Stimulated activated CD8-positive, alpha-beta memory T cell treated with anti-CD3 and anti-CD28 coated beads, Interleukin-12 subunit alpha, Interleukin-12 subunit beta, amount 100 ng/mL, for 24 hours (primary cell): ENCODE measurements around the gene NFIC.
"Not testable (repeated sequence)": the region's sequence is repeated elsewhere in the genome, so short reads cannot be mapped to it uniquely, and the experiment has no call there.

ENCODE experiments used
- DNase-seq: peaks from one replicate; pipeline ENCODE4 v3.0.0-alpha.2; 2020; ENCODE audit errors: extremely low read depth

The NFIC gene

DNA sequence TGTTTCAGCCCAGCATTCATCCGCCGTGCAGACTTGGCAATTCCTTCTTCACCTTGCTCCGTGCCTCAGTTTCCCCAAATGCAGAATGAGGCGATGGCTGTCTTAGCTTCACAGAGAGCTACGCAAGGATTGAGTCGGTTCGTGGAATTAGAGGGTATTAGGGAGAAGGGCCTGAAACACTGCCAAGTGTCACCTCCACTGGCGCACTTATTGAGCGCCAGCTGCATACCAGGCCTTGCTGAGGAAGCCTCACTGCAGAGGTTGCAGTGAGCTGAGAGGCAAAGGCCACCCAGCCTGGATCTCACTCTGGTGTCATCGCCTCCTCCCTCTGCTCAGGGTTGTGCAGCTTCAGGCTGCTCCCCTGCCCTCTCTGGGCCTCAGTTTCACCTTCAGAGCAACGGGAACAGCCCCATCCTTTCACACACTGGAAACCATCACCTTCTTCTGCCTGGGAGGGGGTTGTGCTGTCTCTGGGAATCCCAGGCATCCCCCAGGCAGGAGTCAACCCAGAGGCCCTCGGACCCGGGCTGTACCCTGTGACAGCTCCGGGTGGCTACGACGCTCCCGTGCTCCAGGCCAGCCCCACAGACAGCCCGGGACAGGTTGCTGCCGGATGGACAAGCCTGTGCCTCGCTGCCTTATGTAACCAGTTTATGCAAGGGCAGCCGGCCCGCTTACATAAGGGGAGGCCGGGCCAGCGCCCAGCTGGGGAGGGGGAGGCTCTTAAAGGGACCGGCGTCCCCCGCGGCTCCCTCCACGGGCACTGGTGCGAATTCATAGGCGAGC lies 31.9 kb downstream of the NFIC start:
- DNase-seq: no peak

DNA sequence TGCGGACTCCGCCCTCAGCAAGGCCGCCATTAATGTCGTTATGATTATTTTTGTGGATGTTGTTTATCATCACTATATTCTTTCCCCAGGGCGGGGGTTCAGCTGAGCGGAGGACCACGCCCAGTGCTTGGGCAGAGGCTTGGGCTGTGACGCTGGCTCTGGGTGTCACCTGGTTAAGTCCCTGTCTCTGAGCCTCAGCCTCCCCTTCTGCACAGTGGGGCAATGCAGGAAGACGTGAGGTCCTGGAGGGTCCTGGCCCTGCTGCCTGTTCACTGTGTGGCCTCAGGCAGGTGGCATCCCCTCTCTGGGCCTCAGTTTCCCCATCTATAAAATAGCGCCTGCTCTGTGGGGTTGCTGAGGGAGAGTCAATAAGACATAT lies 32.5 kb downstream of the NFIC start:
- DNase-seq: no peak

DNA sequence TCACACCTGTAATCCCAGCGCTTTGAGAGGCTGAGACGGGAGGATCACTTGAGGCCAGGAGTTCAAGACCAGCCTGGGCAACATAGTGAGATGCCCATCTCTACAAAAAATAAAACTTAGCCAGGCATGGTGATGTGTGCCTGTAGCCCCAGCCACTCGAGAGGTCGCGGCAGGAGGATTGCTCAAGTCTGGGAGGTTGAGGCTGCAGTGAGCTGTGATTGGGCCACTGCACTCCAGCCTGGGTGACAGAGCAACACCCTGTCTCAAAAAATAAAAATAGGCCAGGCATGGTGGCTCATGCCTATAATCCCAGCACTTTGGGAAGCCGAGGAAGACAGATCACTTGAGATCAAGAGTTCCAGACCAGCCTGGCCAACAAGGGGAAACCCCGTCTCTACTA lies 32.9 kb downstream of the NFIC start:
- not testable (repeated sequence) for DNase-seq

DNA sequence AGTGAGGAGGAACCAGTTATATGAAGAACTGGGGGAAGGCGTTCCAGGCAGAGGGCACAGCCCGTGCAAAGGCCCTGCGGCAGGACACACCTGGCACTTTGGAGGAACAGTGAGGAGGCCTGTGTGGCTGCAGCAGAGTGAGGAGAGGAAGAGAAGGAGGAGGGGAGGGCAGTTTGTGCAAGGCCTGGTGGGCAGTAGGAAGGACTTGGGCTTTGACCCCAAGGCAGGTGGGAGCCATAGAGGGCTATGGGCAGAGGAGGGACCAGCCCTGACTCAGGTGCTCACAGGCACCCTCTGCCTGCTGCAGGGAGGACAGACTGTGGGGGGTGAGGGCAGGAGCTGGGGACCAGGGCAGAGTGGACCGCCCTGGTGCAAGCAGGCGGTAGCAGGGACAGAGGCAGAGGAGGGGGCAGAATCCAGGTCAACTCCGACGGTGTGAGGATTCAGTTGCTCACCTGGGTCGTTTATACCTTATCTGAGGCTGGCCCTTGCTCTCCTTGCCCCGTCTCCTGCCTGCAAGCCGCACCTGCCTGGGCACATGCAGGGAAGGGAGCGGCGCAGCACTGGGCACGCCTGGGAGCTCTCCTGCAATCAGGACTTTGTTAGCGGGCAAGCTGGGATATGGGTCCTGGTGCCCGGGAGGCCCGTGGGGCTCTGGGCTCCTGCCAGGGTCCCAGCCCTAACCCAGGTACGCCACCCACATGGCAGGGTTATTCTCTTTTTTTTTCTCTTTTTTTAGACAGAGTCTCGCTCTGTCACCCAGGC lies 34.8 kb downstream of the NFIC start:
- DNase-seq: no peak

DNA sequence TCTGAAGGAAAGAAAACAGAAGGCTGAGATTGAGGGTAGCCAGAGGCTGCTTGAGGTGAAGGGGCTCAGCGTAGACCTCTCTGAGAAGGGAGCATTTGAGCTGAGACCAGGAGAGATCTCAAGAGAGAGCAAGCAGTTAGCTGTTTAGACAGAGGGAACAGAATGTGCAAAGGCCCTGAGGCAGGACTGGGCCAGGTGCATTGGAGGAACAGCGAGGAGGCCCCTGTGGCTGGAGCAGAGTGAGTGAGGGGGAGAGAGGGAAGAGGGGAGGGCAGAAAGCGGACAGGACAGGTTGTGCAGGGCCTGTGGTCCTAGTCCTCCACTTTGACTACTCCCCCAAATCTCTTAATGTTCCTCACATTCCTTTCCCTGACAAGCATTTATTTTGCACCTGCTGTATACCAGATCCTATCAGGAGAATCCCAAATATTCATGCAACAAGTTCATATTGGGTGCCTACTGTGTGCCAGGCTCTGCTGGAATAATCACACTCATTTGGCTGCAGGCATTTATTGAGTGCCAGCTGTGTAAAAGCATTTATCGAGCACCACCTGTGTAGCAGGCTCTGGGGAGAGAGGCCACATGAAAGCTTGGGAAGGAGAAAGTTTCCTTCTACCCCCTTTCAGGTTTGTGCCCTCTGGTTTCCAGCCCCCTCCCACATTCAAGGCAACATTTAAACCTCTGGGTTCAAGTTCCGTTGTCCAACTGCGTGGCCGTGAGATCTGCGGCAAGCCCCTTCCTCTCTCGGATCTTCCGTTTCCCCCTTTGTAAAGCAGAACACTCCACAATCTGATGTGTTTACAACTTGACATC lies 36.5 kb downstream of the NFIC start:
- no peak for DNase-seq

DNA sequence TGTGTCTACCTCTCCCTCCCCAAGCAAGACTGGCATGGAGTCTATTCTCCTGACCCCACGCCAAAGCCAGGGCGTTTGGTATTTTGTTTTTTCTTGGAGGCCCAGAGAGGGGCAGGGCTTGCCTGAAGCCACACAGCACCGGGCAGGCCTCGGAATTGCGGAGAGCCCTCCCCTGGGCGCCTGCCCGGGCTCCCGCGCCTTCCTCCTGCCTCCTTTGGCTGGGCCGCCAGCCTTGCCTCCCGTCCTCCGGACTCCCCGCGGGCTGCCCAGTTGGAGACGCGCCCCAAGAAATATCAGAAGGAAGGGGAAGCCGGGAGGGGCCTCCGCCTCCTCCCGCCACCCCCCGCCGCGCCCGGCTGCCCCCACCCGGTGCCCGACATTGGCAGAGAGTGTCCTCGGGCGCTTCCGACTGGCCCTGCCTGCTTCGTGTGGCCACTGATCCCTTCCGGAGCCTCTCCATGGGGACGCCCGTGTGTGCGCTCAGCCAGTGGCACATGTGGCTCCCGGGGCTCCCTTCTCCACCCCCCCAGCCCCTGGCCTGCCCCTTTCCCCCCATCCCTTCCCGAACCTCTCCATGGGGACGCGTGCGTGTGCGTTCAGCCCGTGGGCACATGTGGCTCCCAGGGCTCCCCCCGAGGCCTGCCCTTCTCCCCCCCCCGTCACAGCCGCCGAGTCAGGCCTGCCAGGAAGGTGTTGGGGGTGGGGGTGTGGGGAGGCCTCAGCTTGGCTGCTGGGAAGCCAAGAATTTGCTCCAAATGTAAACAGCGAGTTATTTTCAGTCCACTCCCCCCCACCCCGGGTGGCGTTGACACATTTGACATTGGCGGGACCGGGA lies 37.3 kb downstream of the NFIC start:
- no peak for DNase-seq

DNA sequence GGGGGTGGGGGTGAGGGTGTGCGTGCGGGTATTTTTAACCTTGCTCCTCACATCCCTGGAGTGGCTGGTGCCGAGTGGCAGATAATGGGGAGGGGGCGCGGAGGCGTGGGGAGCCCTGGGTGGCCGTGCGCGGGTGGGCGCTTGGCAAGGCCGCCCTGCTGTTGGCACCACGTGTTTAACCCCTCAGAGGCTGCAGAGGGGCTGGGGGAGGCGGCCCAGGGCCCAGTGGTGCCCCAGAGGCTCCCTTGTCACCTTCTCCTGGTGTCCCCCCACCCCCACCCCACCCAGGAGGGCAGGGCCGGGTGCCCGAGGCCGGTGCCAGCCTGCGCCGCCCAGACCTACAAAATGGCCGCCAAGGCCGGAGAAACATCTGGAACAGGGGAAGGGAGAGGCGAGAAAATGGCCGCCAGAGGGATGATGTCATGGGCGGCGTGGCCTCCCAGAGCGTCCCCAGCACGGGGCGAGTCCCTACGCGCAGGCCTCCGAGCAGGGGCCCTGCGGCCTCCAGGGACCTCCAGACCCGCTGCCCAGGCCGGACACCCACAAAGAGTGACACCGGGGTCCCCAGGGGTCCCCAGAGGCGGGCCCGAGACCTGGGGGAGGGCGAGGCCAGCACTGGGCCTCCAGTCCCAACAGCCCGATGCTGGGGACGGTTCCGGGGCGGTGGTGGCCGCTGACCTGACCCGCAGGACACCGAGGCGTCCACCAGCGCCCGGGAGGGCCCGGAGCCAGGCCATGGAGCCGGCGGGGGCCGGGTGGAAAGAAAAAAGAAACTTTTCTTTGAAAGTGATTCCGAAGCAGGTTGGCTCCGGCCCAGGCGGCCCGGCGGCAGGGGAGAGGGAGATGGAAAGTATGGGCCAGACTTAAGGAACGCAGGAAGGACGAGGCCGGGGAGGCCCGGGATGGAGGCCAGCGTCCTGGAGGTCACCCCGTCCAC lies 38.2 kb downstream of the NFIC start:
- no peak for DNase-seq

DNA sequence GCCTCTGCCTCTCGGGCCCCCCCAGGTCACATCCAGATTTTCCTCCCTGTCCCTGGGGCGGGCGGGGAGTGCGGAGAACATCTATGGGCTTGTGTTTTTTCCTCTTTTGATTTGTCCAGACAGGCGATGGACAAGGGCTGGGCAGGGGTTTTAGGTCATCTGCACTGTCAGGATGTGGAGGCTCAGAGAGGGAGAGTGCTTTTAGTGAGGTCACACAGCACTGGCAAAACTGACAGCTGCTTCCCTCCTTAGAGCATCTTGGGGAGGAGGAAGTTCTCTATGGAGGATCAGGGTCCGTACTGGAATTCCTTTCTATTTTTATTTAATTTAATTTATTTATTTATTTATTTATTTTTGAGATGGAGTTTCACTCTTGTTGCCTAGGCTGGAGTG lies 38.9 kb downstream of the NFIC start:
- DNase-seq: no peak

DNA sequence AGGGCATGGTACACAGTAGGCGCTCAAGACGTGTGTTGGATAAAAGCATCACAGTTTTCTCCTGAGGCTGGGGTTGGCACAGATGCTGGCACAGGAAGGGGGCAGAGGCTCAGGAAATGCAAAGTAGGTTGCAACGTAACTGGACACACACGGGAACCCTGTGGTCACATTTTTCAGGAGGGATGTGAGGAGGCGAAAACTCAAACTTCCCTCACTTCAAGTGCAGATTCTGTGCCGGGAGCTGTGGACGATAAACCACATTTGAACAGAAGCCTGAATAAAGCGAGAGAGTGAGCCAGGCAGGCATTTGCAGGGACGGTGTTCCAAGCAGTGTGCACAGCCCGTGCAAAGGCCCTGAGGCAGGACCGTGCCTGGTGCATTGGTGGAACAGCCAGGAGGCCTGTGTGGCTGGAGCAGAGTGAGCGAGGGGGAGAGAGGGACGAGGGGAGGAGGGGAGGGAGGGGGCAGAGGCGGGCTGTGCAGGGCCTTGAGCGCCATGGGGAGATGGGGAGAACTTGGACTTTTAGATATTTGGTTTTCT lies 40.3 kb downstream of the NFIC start:
- no peak for DNase-seq

DNA sequence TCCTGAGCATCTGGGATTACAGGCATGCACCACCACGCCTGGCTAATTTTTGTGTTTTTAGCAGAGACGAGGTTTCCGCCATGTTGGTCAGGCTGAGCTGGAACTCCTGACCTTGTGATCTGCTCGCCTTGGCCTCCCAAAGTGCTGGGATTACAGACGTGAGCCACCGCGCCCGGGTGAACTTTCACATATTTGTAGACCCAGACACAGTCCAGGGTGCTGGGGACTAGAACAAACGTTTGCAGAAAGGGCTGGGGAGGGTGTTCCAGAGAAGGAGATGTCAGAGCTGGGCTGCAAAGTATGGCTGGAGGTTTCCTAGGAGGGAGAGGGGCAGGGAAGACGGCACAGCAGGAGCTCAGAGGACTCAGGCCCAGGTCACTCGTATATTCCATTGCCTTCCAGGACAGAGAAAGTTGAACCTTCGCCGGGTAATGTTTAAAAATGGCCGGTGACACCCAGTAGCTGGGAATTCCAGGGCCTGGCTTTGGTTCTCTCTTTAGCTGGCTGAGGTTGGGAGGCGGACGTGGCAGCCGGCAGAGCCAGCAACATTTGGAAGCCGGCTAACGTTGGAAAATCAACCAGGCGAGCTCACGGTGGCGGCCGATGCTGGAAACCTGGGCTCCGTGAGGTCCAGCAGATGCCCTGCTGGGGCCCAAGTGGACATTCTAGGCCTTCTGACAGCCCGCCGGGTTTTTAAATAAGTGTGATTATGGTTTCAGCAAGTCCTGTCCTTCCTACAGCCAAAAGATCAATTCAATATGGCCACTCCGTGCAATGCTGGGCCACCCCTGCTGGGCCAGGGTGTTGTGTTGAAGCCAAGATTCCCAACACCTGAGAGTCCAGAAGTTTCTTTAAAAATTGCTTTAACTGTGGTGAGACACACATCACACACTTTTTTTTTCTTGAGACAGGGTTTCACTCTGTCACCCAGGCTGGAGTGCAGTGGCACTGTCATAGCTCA lies 41.5 kb downstream of the NFIC start:
- no peak for DNase-seq

DNA sequence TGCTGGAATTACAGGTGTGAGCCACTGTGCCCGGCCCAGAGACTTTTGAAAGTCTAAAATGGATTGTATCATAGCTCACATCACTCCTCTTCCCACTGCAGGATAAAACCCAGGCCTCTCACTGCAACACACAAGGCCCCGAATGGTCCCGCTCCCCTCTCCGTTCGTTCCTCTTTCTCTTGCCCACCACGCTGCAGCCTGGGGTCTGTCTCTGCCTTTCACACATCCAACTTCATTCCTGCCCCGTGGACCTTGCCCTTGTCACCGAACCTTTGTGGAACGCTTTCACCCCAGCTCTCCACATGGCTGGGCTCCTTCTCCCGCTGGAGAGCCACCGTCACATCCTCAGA lies 42.6 kb downstream of the NFIC start:
- no peak for DNase-seq

DNA sequence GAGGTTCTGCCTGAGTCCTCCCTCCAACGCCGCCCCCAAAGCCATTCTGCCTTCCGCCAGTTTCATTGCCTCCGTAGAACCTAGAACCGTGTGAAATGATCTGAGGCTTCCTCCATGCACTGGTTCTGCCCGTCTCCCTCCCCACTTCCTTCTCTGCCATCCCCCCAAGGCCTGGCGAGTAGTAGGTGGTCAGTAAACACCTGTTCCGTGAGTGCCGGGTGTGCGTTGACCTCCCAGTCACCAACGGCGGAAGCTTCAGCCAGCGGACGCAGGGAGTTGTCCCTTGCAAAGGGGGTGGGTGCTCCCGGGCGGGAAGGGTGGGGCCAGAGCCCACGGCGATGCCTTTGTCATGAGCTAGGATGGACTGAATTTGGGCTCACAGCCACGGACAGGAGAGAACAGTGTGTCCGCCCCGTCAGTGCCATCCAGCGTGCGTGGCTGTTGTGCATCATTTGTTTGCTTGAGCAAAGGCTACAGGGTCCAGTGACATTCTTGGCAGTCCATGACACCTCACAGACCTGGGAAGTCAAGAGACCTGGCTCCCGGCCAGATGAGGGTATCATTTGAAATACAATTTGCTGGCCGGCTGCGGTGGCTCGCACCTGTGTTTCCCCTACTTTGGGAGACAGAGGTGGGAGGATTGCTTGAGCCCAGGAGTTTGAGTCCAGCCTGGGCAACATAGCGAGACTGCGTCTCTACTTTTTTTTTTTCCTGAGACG lies 43.1 kb downstream of the NFIC start:
- no peak for DNase-seq

DNA sequence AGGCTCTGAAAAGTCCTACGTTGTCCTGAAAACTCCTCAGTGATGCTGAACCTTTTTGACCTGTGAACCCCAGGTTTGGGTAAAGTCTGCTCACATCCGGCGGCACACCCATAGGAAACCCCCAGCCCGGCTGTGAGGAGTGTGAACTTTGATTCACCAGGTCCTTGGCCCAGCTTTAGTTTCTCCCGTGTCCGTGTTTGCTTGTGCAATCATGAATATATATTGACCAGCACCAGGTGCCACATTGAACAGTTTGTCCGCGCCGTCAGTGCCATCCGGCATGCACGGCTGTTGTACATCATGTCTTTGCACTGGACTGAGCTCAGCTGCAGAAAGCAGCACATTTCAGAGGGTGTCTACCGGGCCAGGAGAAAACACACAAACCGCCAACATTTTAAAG lies 45.3 kb downstream of the NFIC start:
- no peak for DNase-seq

DNA sequence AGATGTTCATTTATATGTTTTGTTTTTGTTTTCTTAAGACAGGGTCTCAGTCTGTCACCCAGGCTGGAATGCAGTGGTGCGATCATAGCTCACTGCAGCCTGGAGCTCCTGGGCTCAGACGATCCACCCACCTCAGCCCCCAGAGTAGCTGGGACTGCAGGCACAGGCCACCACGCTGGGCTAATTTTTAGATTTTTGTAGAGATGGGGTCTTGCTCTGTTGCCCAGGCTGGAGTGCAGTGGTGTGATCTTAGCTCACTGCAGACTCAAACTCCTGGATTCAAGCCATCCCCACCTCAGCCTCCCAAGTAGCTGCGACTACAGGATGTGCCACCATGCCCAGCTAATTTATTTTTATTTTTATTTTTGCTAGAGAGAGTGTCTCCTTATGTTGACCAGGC lies 45.7 kb downstream of the NFIC start:
- DNase-seq: no peak

DNA sequence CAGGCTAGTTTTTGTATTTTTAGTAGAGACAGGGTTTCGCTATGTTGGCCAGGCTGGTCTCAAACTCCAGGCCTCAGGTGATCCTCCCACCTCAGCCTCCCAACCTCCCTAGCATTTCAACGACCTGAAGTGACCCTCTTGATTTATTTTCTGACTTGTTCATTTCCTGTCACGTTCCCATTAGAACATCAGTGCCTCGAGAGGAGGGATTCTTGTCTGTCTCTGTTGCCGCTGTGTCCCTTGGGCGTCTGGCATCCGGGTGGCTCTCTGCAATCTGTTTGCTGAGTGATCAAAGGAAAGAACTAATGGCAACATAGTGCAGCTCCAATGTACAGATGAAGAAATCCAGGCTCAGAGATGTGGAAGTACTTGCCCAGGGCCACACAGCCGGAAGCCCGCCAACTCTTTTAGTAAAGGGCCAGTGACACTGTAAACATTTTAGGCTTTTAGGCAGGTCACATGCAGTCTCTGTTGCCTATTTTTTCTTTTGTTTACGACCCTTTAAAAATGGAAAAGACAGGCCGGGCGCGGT lies 47.5 kb downstream of the NFIC start:
- no peak for DNase-seq

DNA sequence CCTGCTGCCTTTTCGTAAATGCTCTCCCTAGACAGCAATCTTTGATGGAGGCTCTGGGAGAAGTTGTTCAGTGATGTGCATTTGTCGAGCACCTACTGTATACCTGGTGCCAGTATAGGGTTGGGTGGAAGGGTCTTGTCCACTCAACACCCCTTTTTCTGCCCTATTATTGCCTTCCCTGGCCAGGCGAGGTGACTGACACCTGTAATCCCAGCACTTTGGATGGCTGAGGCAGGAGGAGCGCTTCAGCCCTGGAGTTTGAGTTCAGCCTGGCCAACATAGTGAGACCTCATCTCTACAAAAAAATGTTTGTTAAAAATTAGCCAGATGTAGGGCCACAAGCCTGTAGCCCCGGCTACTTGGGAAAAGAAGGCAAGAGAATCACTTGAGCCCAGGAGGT lies 49.3 kb downstream of the NFIC start:
- no peak for DNase-seq

DNA sequence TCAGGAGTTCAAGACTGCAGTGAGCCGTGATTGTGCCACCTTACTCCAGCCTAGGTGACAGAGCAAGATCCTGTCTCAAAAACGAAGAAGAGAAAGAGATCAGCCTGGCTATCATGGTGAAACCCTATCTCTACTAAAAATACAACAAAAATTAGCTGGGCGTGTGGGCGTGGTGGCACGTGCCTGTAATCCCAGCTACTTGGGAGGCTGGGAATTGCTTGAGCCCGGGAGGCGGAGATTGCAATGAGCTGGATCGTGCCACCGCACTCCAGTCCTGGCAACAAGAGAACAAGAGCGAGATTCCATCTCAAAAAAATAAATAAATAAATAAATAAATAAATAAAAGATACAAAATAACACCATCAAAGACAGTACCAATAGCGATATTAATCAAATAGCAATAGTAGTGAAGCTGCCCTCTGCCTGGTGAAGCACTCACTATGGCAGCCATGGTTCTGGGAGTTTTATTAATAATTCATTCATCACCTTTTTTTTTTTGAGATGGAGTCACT lies 53.9 kb downstream of the NFIC start:
- DNase-seq: no peak
